NB4 (cell line): ENCODE data around the gene STRA6.

Source experiments
- POLR2A ChIP-seq: IDR thresholded peaks from 2 replicates; pipeline ENCODE4 v1.6.1; 2011; ENCODE audit warnings: mild to moderate bottlenecking; ENCODE audit not compliant: insufficient read length; ENCODE audit errors: extremely low read depth
- TF ChIP-seq, protein P1 (sequence below): IDR thresholded peaks from one replicate; pipeline ENCODE4 v1.5.1; 2012; ENCODE audit warnings: low read depth, low read length

DNA sequence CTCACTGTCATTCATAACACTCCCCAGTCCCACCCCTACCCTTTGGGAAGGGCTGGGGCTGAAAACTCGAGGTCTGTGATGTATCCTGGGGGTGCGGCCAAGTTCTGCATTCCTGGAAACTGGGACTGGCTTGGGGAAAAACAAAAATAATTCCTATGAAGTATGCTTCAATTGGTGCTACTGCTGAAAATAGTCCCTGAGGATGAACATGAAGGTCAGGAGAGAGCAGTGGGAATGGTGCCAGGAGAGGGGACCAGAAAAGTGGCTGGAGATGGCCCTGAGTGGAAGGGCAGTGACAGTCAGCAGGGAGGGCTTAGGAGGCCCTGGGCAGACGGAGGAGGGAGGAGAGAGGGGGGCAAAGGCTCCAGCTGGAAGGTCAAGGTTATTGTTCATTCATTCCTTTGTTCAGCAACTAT lies 33.9 kb downstream of the STRA6 start:
- TF ChIP-seq, protein P1, sequence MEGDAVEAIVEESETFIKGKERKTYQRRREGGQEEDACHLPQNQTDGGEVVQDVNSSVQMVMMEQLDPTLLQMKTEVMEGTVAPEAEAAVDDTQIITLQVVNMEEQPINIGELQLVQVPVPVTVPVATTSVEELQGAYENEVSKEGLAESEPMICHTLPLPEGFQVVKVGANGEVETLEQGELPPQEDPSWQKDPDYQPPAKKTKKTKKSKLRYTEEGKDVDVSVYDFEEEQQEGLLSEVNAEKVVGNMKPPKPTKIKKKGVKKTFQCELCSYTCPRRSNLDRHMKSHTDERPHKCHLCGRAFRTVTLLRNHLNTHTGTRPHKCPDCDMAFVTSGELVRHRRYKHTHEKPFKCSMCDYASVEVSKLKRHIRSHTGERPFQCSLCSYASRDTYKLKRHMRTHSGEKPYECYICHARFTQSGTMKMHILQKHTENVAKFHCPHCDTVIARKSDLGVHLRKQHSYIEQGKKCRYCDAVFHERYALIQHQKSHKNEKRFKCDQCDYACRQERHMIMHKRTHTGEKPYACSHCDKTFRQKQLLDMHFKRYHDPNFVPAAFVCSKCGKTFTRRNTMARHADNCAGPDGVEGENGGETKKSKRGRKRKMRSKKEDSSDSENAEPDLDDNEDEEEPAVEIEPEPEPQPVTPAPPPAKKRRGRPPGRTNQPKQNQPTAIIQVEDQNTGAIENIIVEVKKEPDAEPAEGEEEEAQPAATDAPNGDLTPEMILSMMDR: no peak
- no peak for TF ChIP-seq POLR2A
